Endodermal cell (in vitro differentiated cells): ENCODE results near the gene CD19. TPM values are rescaled to one million over a fixed set of nuclear protein-coding genes. Genes with fewer than 3 reads are reported as not detected.

Source experiments
- DNase-seq: peaks from one replicate; pipeline ENCODE4 v3.0.0-alpha.2; 2017
- H3K27ac ChIP-seq: 2 replicates; pipeline ENCODE4 v1.5.1; 2013; ENCODE audit warnings: mild to moderate bottlenecking, low read depth, low read length, moderate library complexity
- H3K27me3 ChIP-seq: 2 replicates; pipeline ENCODE4 v1.6.1; 2013; ENCODE audit warnings: mild to moderate bottlenecking, low read length, moderate library complexity; ENCODE audit not compliant: insufficient read depth, control insufficient read depth, poor library complexity, severe bottlenecking
- H3K36me3 ChIP-seq: 2 replicates; pipeline ENCODE4 v1.7.0; 2013; ENCODE audit warnings: mild to moderate bottlenecking, low read length, moderate library complexity; ENCODE audit not compliant: control insufficient read depth, insufficient read depth
- H3K4me1 ChIP-seq: one replicate; pipeline ENCODE4 v1.7.0; 2013; ENCODE audit warnings: low read length; ENCODE audit not compliant: control insufficient read depth, insufficient read depth
- H3K4me3 ChIP-seq: 2 replicates; pipeline ENCODE4 v1.5.1; 2013; ENCODE audit warnings: mild to moderate bottlenecking, low read length, moderate library complexity
- H3K9ac ChIP-seq: 2 replicates; pipeline ENCODE4 v1.6.1; 2013; ENCODE audit warnings: mild to moderate bottlenecking, low read length, moderate library complexity; ENCODE audit not compliant: poor library complexity, severe bottlenecking; ENCODE audit errors: extremely low read depth
- H3K9me3 ChIP-seq: 2 replicates; pipeline ENCODE4 v1.6.1; 2013; ENCODE audit warnings: mild to moderate bottlenecking, low read length, moderate library complexity; ENCODE audit not compliant: control insufficient read depth
- H3K27ac Mint-ChIP-seq: 2 replicates; pipeline ENCODE4 v1.8.0; 2020; ENCODE audit warnings: mixed read lengths
- H3K27me3 Mint-ChIP-seq: 2 replicates; pipeline ENCODE4 v1.8.0; 2021; ENCODE audit warnings: mild to moderate bottlenecking, mixed read lengths; ENCODE audit not compliant: insufficient read depth
- H3K36me3 Mint-ChIP-seq: 2 replicates; pipeline ENCODE4 v1.8.0; 2020; ENCODE audit warnings: low read depth, mixed read lengths
- H3K4me1 Mint-ChIP-seq: 2 replicates; pipeline ENCODE4 v1.8.0; 2020; ENCODE audit warnings: mixed read lengths
- H3K4me3 Mint-ChIP-seq: 2 replicates; pipeline ENCODE4 v1.8.0; 2020; ENCODE audit warnings: mild to moderate bottlenecking, moderate library complexity, mixed read lengths
- H3K9me3 Mint-ChIP-seq: 2 replicates; pipeline ENCODE4 v1.8.0; 2020; ENCODE audit warnings: mild to moderate bottlenecking, mixed read lengths
- CTCF ChIP-seq: fragments of 200-600 bp; sonication (generic); conservative IDR thresholded peaks from 2 replicates; pipeline ENCODE4 v1.5.0; 2021; ENCODE audit warnings: antibody characterized with exemption, mild to moderate bottlenecking
- WGBS, 2 experiments: methylation state at CpG; one replicate each; pipeline versions ENCODE4 v1.1.5 to v1.1.7; 2013; ENCODE audit warnings: missing lambda C conversion rate in 2 of 2, mixed read lengths in 1 of 2; ENCODE audit not compliant: insufficient coverage in 1 of 2, insufficient read length in 1 of 2; 5-methylcytosine and 5-hydroxymethylcytosine counted together
- total RNA-seq, 2 donors: library from RNA; stranded (reverse); fragmentation: NEBNext Ultra II Directional in 1 of 2; extraction: Animal tissue kit (Norgen Biotek cat#: 25700) in 1 of 2; gene quantifications; 2 replicates in 1 of 2; 3 replicates in 1 of 2; pipeline ENCODE4 v1.2.1, GENCODE V29; 2021

The CD19 gene
- total RNA-seq, 2 donors from 2014 or later: not detected

GRCh38 chr16:28891964-28892890, 39.5 kb upstream of the CD19 start:
- H3K4me3 Mint-ChIP-seq: no peak overlapping the region
- no peak for TF ChIP-seq CTCF
- H3K9me3 Mint-ChIP-seq: no peaks in the 10 kb centered on the region
- no peaks in the 10 kb centered on the region for H3K4me1 Mint-ChIP-seq
- Histone ChIP-seq H3K4me1 (no peaks in the 10 kb centered on the region), H3K36me3 (no peaks in the 10 kb centered on the region), H3K27me3 (no peaks in the 10 kb centered on the region), H3K9ac (no peak overlapping the region), H3K4me3 (no peak overlapping the region), H3K9me3 (no peaks in the 10 kb centered on the region), H3K27ac (no peak overlapping the region)
- no peaks in the 10 kb centered on the region for H3K27me3 Mint-ChIP-seq
- no peaks in the 10 kb centered on the region for H3K36me3 Mint-ChIP-seq
- DNase-seq: no peak
- H3K27ac Mint-ChIP-seq: no peak overlapping the region
- 91 to 94% methylated on average over 13 to 14 of the region's 14 CpGs for WGBS, 2 experiments

DNA sequence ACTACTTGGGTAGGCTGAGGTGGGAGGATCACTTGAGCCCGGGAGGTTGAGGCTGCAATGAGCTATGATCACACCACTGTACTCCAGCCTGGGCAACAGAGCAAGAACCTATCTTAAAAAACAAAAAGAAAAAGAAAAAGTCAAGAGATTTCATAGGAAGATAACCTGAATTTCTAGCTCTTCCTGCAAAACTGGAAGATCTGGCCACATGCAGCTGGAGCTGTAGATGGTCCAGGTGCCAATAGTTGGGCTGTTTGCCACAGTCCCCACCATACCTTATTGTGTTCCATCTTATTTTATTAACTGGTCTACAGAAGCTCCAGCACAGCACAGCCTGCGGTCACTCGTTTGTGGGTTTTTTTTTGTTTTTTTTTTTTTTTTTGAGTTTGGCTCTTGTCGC, 38.5 kb upstream of the CD19 start:
- H3K4me3 Mint-ChIP-seq: no peak overlapping the region
- no peaks in the 10 kb centered on the region for H3K36me3 Mint-ChIP-seq
- no peaks in the 10 kb centered on the region for H3K9me3 ChIP-seq
- no peaks in the 10 kb centered on the region for H3K9me3 Mint-ChIP-seq
- no peaks in the 10 kb centered on the region for H3K27me3 ChIP-seq
- DNase-seq: no peak
- H3K9ac ChIP-seq: no peak overlapping the region
- H3K4me1 Mint-ChIP-seq: no peaks in the 10 kb centered on the region
- H3K27ac ChIP-seq: no peak overlapping the region
- 99 to 100% methylated on average over 1 to 4 of the region's 4 CpGs for WGBS, 2 experiments
- H3K4me3 ChIP-seq: no peak overlapping the region
- no peak overlapping the region for H3K27ac Mint-ChIP-seq
- no peaks in the 10 kb centered on the region for H3K27me3 Mint-ChIP-seq
- H3K4me1 ChIP-seq: no peaks in the 10 kb centered on the region
- H3K36me3 ChIP-seq: no peaks in the 10 kb centered on the region
- TF ChIP-seq CTCF: no peak

DNA sequence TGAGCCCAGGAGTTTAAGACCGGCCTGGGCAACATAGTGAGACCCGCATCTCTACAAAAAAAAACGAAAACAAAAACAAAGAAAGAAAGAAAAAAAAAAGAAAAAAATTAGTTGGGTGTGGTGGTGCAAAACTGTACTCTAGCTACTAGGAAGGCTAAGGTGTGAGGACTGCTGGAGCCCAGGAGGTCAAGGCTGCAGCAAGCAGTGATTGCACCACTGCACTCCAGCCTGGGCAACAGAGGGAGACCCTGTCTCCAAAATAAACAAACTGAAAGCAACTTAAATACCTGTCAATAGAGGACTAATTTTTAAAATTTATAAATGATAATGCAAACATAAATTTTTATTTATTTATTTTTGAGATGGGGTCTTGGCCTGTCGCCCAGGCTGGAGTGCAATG, 36.2 kb upstream of the CD19 start:
- Mint-ChIP-seq H3K4me3 (no peak overlapping the region), H3K36me3 (no peaks in the 10 kb centered on the region), H3K4me1 (no peaks in the 10 kb centered on the region), H3K27me3 (no peaks in the 10 kb centered on the region), H3K9me3 (no peaks in the 10 kb centered on the region), H3K27ac (no peak overlapping the region)
- Histone ChIP-seq H3K27me3 (no peaks in the 10 kb centered on the region), H3K4me1 (no peaks in the 10 kb centered on the region), H3K36me3 (no peaks in the 10 kb centered on the region), H3K4me3 (no peak overlapping the region), H3K9me3 (no peaks in the 10 kb centered on the region), H3K9ac (no peak overlapping the region), H3K27ac (no peak overlapping the region)
- 89 to 93% methylated on average over 4 of the region's 4 CpGs for WGBS, 2 experiments
- no peak for TF ChIP-seq CTCF
- DNase-seq: no peak
